Naive B cell (primary cell): Measurements from ENCODE around the gene SPIB. TPM values are rescaled to one million over a fixed set of nuclear protein-coding genes. Genes with fewer than 3 reads are reported as not detected.
A peak's percentile ranks its signal among the peaks of the same experiment; 100 is the strongest.
"Not testable (repeated sequence)": the region's sequence is repeated elsewhere in the genome, so short reads cannot be mapped to it uniquely, and the experiment has no call there.

ENCODE experiments used
- ATAC-seq, 2 donors: fragments of 150-1000 bp; cut with Tn5 transposase; 2 replicates each; pipeline ENCODE4 v1.10.0; 2021; ENCODE audit warnings: low read depth in 2 of 2, mild to moderate bottlenecking in 2 of 2, moderate library complexity in 2 of 2
- DNase-seq: peaks from one replicate; pipeline ENCODE4 v3.0.0; 2022
- H3K27ac Mint-ChIP-seq, 6 donors: one replicate each; pipeline ENCODE4 v1.8.0; 2020 to 2022; ENCODE audit warnings: mild to moderate bottlenecking in 6 of 6, mixed read lengths in 6 of 6, moderate library complexity in 5 of 6, inconsistent platforms in 2 of 6
- H3K27me3 Mint-ChIP-seq, 3 donors: one replicate each; pipeline ENCODE4 v1.8.0; 2021 to 2022; ENCODE audit warnings: mixed read lengths in 3 of 3, mild to moderate bottlenecking in 1 of 3
- H3K36me3 Mint-ChIP-seq, 2 donors: one replicate each; pipeline ENCODE4 v1.8.0; 2020 to 2022; ENCODE audit warnings: mixed read lengths in 2 of 2, inconsistent platforms in 1 of 2, mild to moderate bottlenecking in 1 of 2
- H3K4me1 Mint-ChIP-seq, 3 donors: one replicate each; pipeline ENCODE4 v1.8.0; 2020 to 2022; ENCODE audit warnings: mixed read lengths in 3 of 3, inconsistent platforms in 1 of 3, mild to moderate bottlenecking in 1 of 3, moderate library complexity in 1 of 3
- H3K4me3 Mint-ChIP-seq, 8 donors: one replicate each; pipeline ENCODE4 v1.8.0; 2020 to 2022; ENCODE audit warnings: mild to moderate bottlenecking in 8 of 8, mixed read lengths in 8 of 8, moderate library complexity in 8 of 8, inconsistent platforms in 2 of 8
- H3K9me3 Mint-ChIP-seq, 7 donors: one replicate each; pipeline ENCODE4 v1.8.0; 2020 to 2022; ENCODE audit warnings: mixed read lengths in 7 of 7, mild to moderate bottlenecking in 5 of 7, inconsistent platforms in 2 of 7, moderate library complexity in 1 of 7
- polyA plus RNA-seq, 6 donors: library from polyadenylated mRNA; unstranded; fragments of 300-500 nt; fragmentation: Illumina TruSeq; gene quantifications; one replicate each; pipeline ENCODE4 v1.2.3, GENCODE V29; 2021; ENCODE audit warnings: low read depth in 6 of 6

SPIB gene
- polyA plus RNA-seq, 6 donors from 2014 or later = 218 to 343 (median 286) TPM

- peak overlapping the region; percentile 9 to 98 (median 70) for H3K4me3 Mint-ChIP-seq
- DNase-seq (no peak), ATAC-seq (no peak)
- H3K36me3 Mint-ChIP-seq = peaks cover 0 to 4% of the 10 kb centered on the region in 2 donors
- peak overlapping the region; percentile 97 to 100 (median 100) for H3K27ac Mint-ChIP-seq
- H3K27me3 Mint-ChIP-seq = no peaks in the 10 kb centered on the region
- no peaks in the 10 kb centered on the region for H3K9me3 Mint-ChIP-seq
- peaks cover 43 to 76% (median 61%) of the 10 kb centered on the region in 3 donors for H3K4me1 Mint-ChIP-seq
Measured at GRCh38 chr19:50428772-50429463, 10.2 kb downstream of the SPIB start.

GRCh38 chr19:50430888-50431342, 12.2 kb downstream of the SPIB start:
- ATAC-seq (peak; percentile 37 to 43), DNase-seq (peak; percentile 74)
- Mint-ChIP-seq H3K9me3 (no peaks in the 10 kb centered on the region), H3K27me3 (no peaks in the 10 kb centered on the region), H3K36me3 (no peaks in the 10 kb centered on the region), H3K4me3 (peak overlapping the region; percentile 89 to 98 (median 95)), H3K27ac (peak overlapping the region; percentile 99 to 100 (median 100)), H3K4me1 (peaks cover 49 to 82% (median 74%) of the 10 kb centered on the region in 3 donors)

GRCh38 chr19:50431343-50432220, 12.8 kb downstream of the SPIB start:
- H3K4me1 Mint-ChIP-seq = peaks cover 56 to 86% (median 81%) of the 10 kb centered on the region in 3 donors
- DNase-seq = peak; percentile 92

GRCh38 chr19:50432221-50433028, 13.7 kb downstream of the SPIB start, which contains the start of gene MYBPC2:
Gene MYBPC2 (plus strand): TSS chr19:50432892. CDS start chr19:50432954, 62 bp downstream.
- Mint-ChIP-seq H3K4me1 (peaks cover 63 to 89% (median 86%) of the 10 kb centered on the region in 3 donors), H3K27ac (peak within 1 kb of the TSS; percentile 99 to 100 (median 100))
- no peak for ATAC-seq

More at GRCh38 chr19:50431343-50432220, 12.8 kb downstream of the SPIB start:
- H3K27me3 Mint-ChIP-seq = no peaks in the 10 kb centered on the region
- peak overlapping the region; percentile 89 to 98 (median 95) for H3K4me3 Mint-ChIP-seq
- ATAC-seq = peak; percentile 61 to 67
- H3K36me3 Mint-ChIP-seq = no peaks in the 10 kb centered on the region
- H3K9me3 Mint-ChIP-seq = no peaks in the 10 kb centered on the region
- H3K27ac Mint-ChIP-seq = peak overlapping the region; percentile 99 to 100 (median 100)

GRCh38 chr19:50433201-50434180, 14.8 kb downstream of the SPIB start:
- Mint-ChIP-seq H3K4me1 (peaks cover 70 to 88% (median 79%) of the 10 kb centered on the region in 3 donors), H3K4me3 (peak overlapping the region; percentile 81 to 95 (median 88)), H3K9me3 (peaks cover 0 to 5% (median 0%) of the 10 kb centered on the region in 7 donors), H3K27ac (peak overlapping the region; percentile 96 to 99 (median 97)), H3K36me3 (peaks cover 0 to 9% of the 10 kb centered on the region in 2 donors), H3K27me3 (no peaks in the 10 kb centered on the region)
- no peak for ATAC-seq
- DNase-seq = no peak

More at GRCh38 chr19:50432221-50433028, 13.7 kb downstream of the SPIB start, which contains the start of gene MYBPC2:
- H3K27me3 Mint-ChIP-seq = no peaks in the 10 kb centered on the region
- H3K36me3 Mint-ChIP-seq = no peaks in the 10 kb centered on the region
- DNase-seq = no peak
- H3K4me3 Mint-ChIP-seq = peak within 1 kb of the TSS; percentile 89 to 98 (median 95)
- H3K9me3 Mint-ChIP-seq = no peaks in the 10 kb centered on the region

- H3K27ac Mint-ChIP-seq = peak overlapping the region; percentile 96 to 99 (median 97)
- peak; percentile 84 for DNase-seq
Measured at GRCh38 chr19:50434525-50434924, 15.8 kb downstream of the SPIB start.

GRCh38 chr19:50435221-50435620, 16.5 kb downstream of the SPIB start:
- Mint-ChIP-seq H3K4me3 (peak overlapping the region in 7 of 8 donors; percentile 38 to 95 (median 86)), H3K27ac (peak overlapping the region in 3 of 6 donors; percentile 43 to 97 (median 49)), H3K4me1 (peaks cover 62 to 81% (median 73%) of the 10 kb centered on the region in 3 donors), H3K9me3 (peaks cover 0 to 5% (median 0%) of the 10 kb centered on the region in 7 donors), H3K36me3 (peaks cover 0 to 20% of the 10 kb centered on the region in 2 donors), H3K27me3 (no peaks in the 10 kb centered on the region)
- no peak for DNase-seq
- ATAC-seq = no peak

More at GRCh38 chr19:50434525-50434924, 15.8 kb downstream of the SPIB start:
- Mint-ChIP-seq H3K4me1 (peaks cover 68 to 84% (median 69%) of the 10 kb centered on the region in 3 donors), H3K9me3 (peaks cover 0 to 5% (median 0%) of the 10 kb centered on the region in 7 donors), H3K27me3 (no peaks in the 10 kb centered on the region), H3K36me3 (peaks cover 0 to 19% of the 10 kb centered on the region in 2 donors), H3K4me3 (peak overlapping the region; percentile 81 to 95 (median 86))
- peak; percentile 16 to 17 for ATAC-seq

- ATAC-seq (no peak), DNase-seq (no peak)
- peaks cover 0 to 20% of the 10 kb centered on the region in 2 donors for H3K36me3 Mint-ChIP-seq
- peaks cover 0 to 5% (median 0%) of the 10 kb centered on the region in 7 donors for H3K9me3 Mint-ChIP-seq
- peak overlapping the region in 5 of 8 donors; percentile 38 to 95 (median 75) for H3K4me3 Mint-ChIP-seq
- peaks cover 58 to 77% (median 71%) of the 10 kb centered on the region in 3 donors for H3K4me1 Mint-ChIP-seq
- H3K27ac Mint-ChIP-seq = peak overlapping the region in 3 of 6 donors; percentile 43 to 91 (median 49)
- H3K27me3 Mint-ChIP-seq = no peaks in the 10 kb centered on the region
Measured at GRCh38 chr19:50435627-50436026, 16.9 kb downstream of the SPIB start.

GRCh38 chr19:50437862-50438449, 19.2 kb downstream of the SPIB start:
- H3K4me3 Mint-ChIP-seq = no peak overlapping the region
- peaks cover 43 to 59% (median 51%) of the 10 kb centered on the region in 3 donors for H3K4me1 Mint-ChIP-seq
- no peaks in the 10 kb centered on the region for H3K27me3 Mint-ChIP-seq
- peaks cover 0 to 20% of the 10 kb centered on the region in 2 donors for H3K36me3 Mint-ChIP-seq
- H3K9me3 Mint-ChIP-seq = peaks cover 0 to 5% (median 0%) of the 10 kb centered on the region in 7 donors
- DNase-seq (no peak), ATAC-seq (no peak)
- H3K27ac Mint-ChIP-seq = peak overlapping the region in 3 of 6 donors; percentile 6 to 77 (median 75)

GRCh38 chr19:50439130-50439529, 20.4 kb downstream of the SPIB start:
- peaks cover 31 to 50% (median 47%) of the 10 kb centered on the region in 3 donors for H3K4me1 Mint-ChIP-seq
- not testable (repeated sequence) for H3K9me3 Mint-ChIP-seq, DNase-seq, ATAC-seq, H3K4me3 Mint-ChIP-seq, H3K27me3 Mint-ChIP-seq
- peaks cover 0 to 27% of the 10 kb centered on the region in 2 donors for H3K36me3 Mint-ChIP-seq
- peak overlapping the region in 1 of 6 donors; percentile 66 for H3K27ac Mint-ChIP-seq

- Mint-ChIP-seq H3K9me3 (peaks cover 0 to 5% (median 0%) of the 10 kb centered on the region in 7 donors), H3K4me1 (peaks cover 0 to 12% (median 5%) of the 10 kb centered on the region in 3 donors), H3K4me3 (no peak overlapping the region), H3K36me3 (peaks cover 0 to 25% of the 10 kb centered on the region in 2 donors), H3K27ac (peak overlapping the region in 1 of 6 donors; percentile 57), H3K27me3 (no peaks in the 10 kb centered on the region)
- ATAC-seq = no peak
- no peak for DNase-seq
Measured at GRCh38 chr19:50444059-50444458, 25.3 kb downstream of the SPIB start.
